Keratinocyte (primary cell): ENCODE data around the gene ZMYND8. TPM values are rescaled to one million over a fixed set of nuclear protein-coding genes. Genes with fewer than 3 reads are reported as not detected.

Experiments used
- DNase-seq: peaks from one replicate; pipeline ENCODE4 v3.0.0-alpha.2; 2011; ENCODE audit warnings: low read depth, missing footprints, low spot score
- FAIRE-seq: peaks from 2 replicates; lab custom pipeline; 2011; peaks lifted over from hg19 to GRCh38; lab: Jason Lieb, UNC
- H2AFZ ChIP-seq: 2 replicates; pipeline ENCODE4 v1.6.0; 2012; ENCODE audit warnings: low read length, control low read depth, inconsistent platforms; ENCODE audit not compliant: control insufficient read depth
- H3K27ac ChIP-seq: 2 replicates; pipeline ENCODE4 v1.5.1; 2011; ENCODE audit warnings: low read length; ENCODE audit not compliant: control insufficient read depth, insufficient read depth
- H3K27me3 ChIP-seq: 3 replicates; pipeline ENCODE4 v1.6.0; 2011; ENCODE audit warnings: low read length; ENCODE audit not compliant: control insufficient read depth, insufficient read depth; ENCODE audit errors: extremely low read depth
- H3K36me3 ChIP-seq, 2 experiments: 2 replicates in 1 of 2; 3 replicates in 1 of 2; pipeline ENCODE4 v1.5.1; 2011; ENCODE audit warnings: low read length in 2 of 2, mild to moderate bottlenecking in 1 of 2; ENCODE audit not compliant: control insufficient read depth in 2 of 2, insufficient read depth in 2 of 2; ENCODE audit errors: extremely low read depth in 1 of 2
- H3K4me1 ChIP-seq: 3 replicates; pipeline ENCODE4 v1.5.1; 2011; ENCODE audit warnings: low read length; ENCODE audit not compliant: control insufficient read depth, insufficient read depth; ENCODE audit errors: extremely low read depth
- H3K4me2 ChIP-seq: 3 replicates; pipeline ENCODE4 v1.6.0; 2011; ENCODE audit warnings: low read depth, low read length; ENCODE audit not compliant: control insufficient read depth, insufficient read depth; ENCODE audit errors: extremely low read depth
- H3K4me3 ChIP-seq, 3 experiments: fragments of 200-600 bp in 1 of 3; sonication (generic) in 1 of 3; 2 replicates in 2 of 3; 3 replicates in 1 of 3; pipeline ENCODE4 v1.5.1; 2011 to 2016; ENCODE audit warnings: low read length in 3 of 3, mild to moderate bottlenecking in 3 of 3, control low read depth in 2 of 3, inconsistent platforms in 1 of 3, low read depth in 1 of 3, mixed read lengths in 1 of 3, mixed run types in 1 of 3, moderate library complexity in 1 of 3; ENCODE audit not compliant: control insufficient read depth in 2 of 3, insufficient read depth in 2 of 3; ENCODE audit errors: extremely low read depth in 1 of 3
- H3K79me2 ChIP-seq: 2 replicates; pipeline ENCODE4 v1.6.0; 2012; ENCODE audit warnings: low read length; ENCODE audit not compliant: control insufficient read depth, insufficient read depth
- H3K9ac ChIP-seq: 3 replicates; pipeline ENCODE4 v1.6.0; 2011; ENCODE audit warnings: low read length; ENCODE audit not compliant: control insufficient read depth, insufficient read depth; ENCODE audit errors: extremely low read depth
- H3K9me1 ChIP-seq: 3 replicates; pipeline ENCODE4 v1.6.0; 2011; ENCODE audit warnings: low read length; ENCODE audit not compliant: control insufficient read depth, insufficient read depth; ENCODE audit errors: extremely low read depth
- H3K9me3 ChIP-seq: 2 replicates; pipeline ENCODE4 v1.5.1; 2012; ENCODE audit warnings: low read depth, low read length; ENCODE audit not compliant: control insufficient read depth
- H4K20me1 ChIP-seq: 3 replicates; pipeline ENCODE4 v1.6.0; 2011; ENCODE audit warnings: low read length; ENCODE audit not compliant: control insufficient read depth, insufficient read depth; ENCODE audit errors: extremely low read depth
- CTCF ChIP-seq, 3 experiments: IDR thresholded peaks in 1 of 3; conservative IDR thresholded peaks in 1 of 3; optimal IDR thresholded peaks in 1 of 3; 2 replicates in 2 of 3; 3 replicates in 1 of 3; pipeline versions ENCODE3 to v1.5.1; 2011; ENCODE audit warnings: low read length in 3 of 3, mild to moderate bottlenecking in 3 of 3, moderate library complexity in 2 of 3, control low read depth in 1 of 3, inconsistent platforms in 1 of 3; ENCODE audit not compliant: insufficient read depth in 2 of 3; ENCODE audit errors: extremely low read depth in 1 of 3
- EZH2 ChIP-seq: IDR thresholded peaks from one replicate; pipeline ENCODE4 v1.6.1; 2012; ENCODE audit warnings: inconsistent platforms, mild to moderate bottlenecking, low read length, moderate library complexity
- dilution Hi-C: fragments of 300-500 bp; cut with MboI; formaldehyde crosslinking; loops from one replicate; pipeline ENCODE4 v1.7.0; 2020; ENCODE audit warnings: low sequenced_read_pairs; ENCODE audit not compliant: extremely low pct_ligation_motif_present
- polyA plus RNA-seq, 5 experiments: library from polyadenylated mRNA; depleted of rRNA in 3 of 5; stranded (reverse) in 3 of 5; stranded (forward) in 1 of 5; unstranded in 1 of 5; fragments of >200 nt; gene quantifications; 1 replicate in 1 of 5; 2 replicates in 3 of 5; 3 replicates in 1 of 5; pipeline versions ENCODE4 v1.2.1 to v1.2.3, GENCODE V29; 2011 to 2012; ENCODE audit warnings: missing spikeins in 2 of 5, low read depth in 1 of 5, low replicate concordance in 1 of 5

ZMYND8 gene
- polyA plus RNA-seq, 1 donor (not counting 4 experiments of a cell fraction or from before 2014, with no cell fraction given) = 39.8 TPM

GRCh38 chr20:47332381-47333206, 23.9 kb downstream of the ZMYND8 start:
- H4K20me1 ChIP-seq = no peaks in the 10 kb centered on the region
- dilution Hi-C loops = loop anchor here (10.0 kb wide), 1 partner anchor 58 kb away; no protein-coding TSS in a partner anchor
- no peaks in the 10 kb centered on the region for H3K9me3 ChIP-seq
- FAIRE-seq = no peak
- H3K4me3 ChIP-seq = no peak overlapping the region
- H3K4me2 ChIP-seq = peak overlapping the region; percentile 6
- no peak for TF ChIP-seq EZH2
- TF ChIP-seq CTCF (optimal IDR thresholded peaks at IDR 0.05 in 1 of 3, IDR thresholded peaks at IDR 0.05 in 1 of 3, conservative IDR thresholded peaks at IDR 0.05 in 1 of 3; ENCODE audit: extremely low read depth in 1 of 3, insufficient read depth in 2 of 3, low read length in 3 of 3) = no peak
- DNase-seq = no peak
- no peaks in the 10 kb centered on the region for H3K27me3 ChIP-seq
- H3K79me2 ChIP-seq = peaks cover 80% of the 10 kb centered on the region
- peaks cover 10 to 16% of the 10 kb centered on the region in 2 experiments for H3K36me3 ChIP-seq
- H3K9ac ChIP-seq = no peak overlapping the region
- H3K9me1 ChIP-seq = no peaks in the 10 kb centered on the region
- H3K27ac ChIP-seq = peak overlapping the region; percentile 73
- H3K4me1 ChIP-seq = peaks cover 58% of the 10 kb centered on the region
- no peak overlapping the region for H2AFZ ChIP-seq

- Histone ChIP-seq H3K4me1 (peaks cover 65% of the 10 kb centered on the region), H2AFZ (no peak overlapping the region), H3K9me3 (no peaks in the 10 kb centered on the region), H3K9me1 (no peaks in the 10 kb centered on the region), H4K20me1 (no peaks in the 10 kb centered on the region), H3K4me2 (peak overlapping the region; percentile 57), H3K27me3 (no peaks in the 10 kb centered on the region), H3K4me3 (no peak overlapping the region), H3K79me2 (peaks cover 81% of the 10 kb centered on the region), H3K27ac (peak overlapping the region; percentile 73), H3K36me3 (peaks cover 5 to 14% of the 10 kb centered on the region in 2 experiments), H3K9ac (peak overlapping the region; percentile 33)
- FAIRE-seq (peak; percentile 13), DNase-seq (no peak)
- dilution Hi-C loops = loop anchor here (10.0 kb wide), 1 partner anchor 56 kb away; no protein-coding TSS in a partner anchor
- TF ChIP-seq EZH2 = no peak
- TF ChIP-seq CTCF (optimal IDR thresholded peaks at IDR 0.05 in 1 of 3, IDR thresholded peaks at IDR 0.05 in 1 of 3, conservative IDR thresholded peaks at IDR 0.05 in 1 of 3; ENCODE audit: extremely low read depth in 1 of 3, insufficient read depth in 2 of 3, low read length in 3 of 3) = no peak
Measured at GRCh38 chr20:47330933-47331708, 25.4 kb downstream of the ZMYND8 start.
